Breast epithelium (tissue), 4 donors: ENCODE data around the gene PBX4. TPM values are rescaled to one million over a fixed set of nuclear protein-coding genes. Genes with fewer than 3 reads are reported as not detected.

Source experiments
- DNase-seq, 2 donors: peaks; one replicate each; pipeline ENCODE4 v3.0.0-alpha.2; 2019; ENCODE audit warnings: low spot score in 2 of 2
- H3K27ac ChIP-seq, 2 donors: fragments of 200-600 bp; sonication (generic) in 1 of 2; one replicate each; pipeline ENCODE4 v1.5.1; 2016 to 2019; ENCODE audit warnings: mild to moderate bottlenecking in 1 of 2
- H3K27me3 ChIP-seq, 2 donors: fragments of 200-600 bp; sonication (generic) in 1 of 2; one replicate each; pipeline versions ENCODE4 v1.5.1 to v1.6.0; 2017 to 2019; ENCODE audit warnings: control low read depth in 1 of 2, mild to moderate bottlenecking in 1 of 2
- H3K36me3 ChIP-seq: fragments of 200-600 bp; one replicate; pipeline ENCODE4 v1.5.1; 2019
- H3K4me1 ChIP-seq, 2 donors: fragments of 200-600 bp; sonication (generic); one replicate each; pipeline ENCODE4 v1.5.1; 2016 to 2019; ENCODE audit warnings: control low read depth in 1 of 2
- H3K4me3 ChIP-seq, 3 donors: fragments of 200-600 bp; sonication (generic); 1 replicate in 2 of 3; 2 replicates in 1 of 3; pipeline ENCODE4 v1.5.1; 2016 to 2019; ENCODE audit warnings: mild to moderate bottlenecking in 3 of 3, moderate library complexity in 2 of 3
- H3K9me3 ChIP-seq, 2 donors: fragments of 200-600 bp; sonication (generic) in 1 of 2; one replicate each; pipeline ENCODE4 v1.5.1; 2016 to 2019; ENCODE audit warnings: control low read depth in 1 of 2
- CTCF ChIP-seq, 3 donors: fragments of 450-650 bp; IDR thresholded peaks; one replicate each; pipeline ENCODE4 v1.5.1; 2016 to 2017; ENCODE audit warnings: antibody characterized with exemption in 3 of 3, mild to moderate bottlenecking in 3 of 3, moderate library complexity in 3 of 3
- POLR2A ChIP-seq: fragments of 450-650 bp; IDR thresholded peaks from one replicate; pipeline ENCODE4 v1.6.1; 2016; ENCODE audit warnings: antibody characterized with exemption, mild to moderate bottlenecking, moderate library complexity
- POLR2AphosphoS5 ChIP-seq, 3 donors: sonication (generic); formaldehyde crosslinking; IDR thresholded peaks; one replicate each; pipeline ENCODE4 v1.6.1; 2017; ENCODE audit warnings: antibody characterized with exemption in 3 of 3
- intact Hi-C: fragments of 100-400 bp; cut with DNase I; formaldehyde crosslinking; loops from one replicate; pipeline ENCODE4 v1.15.1; 2023; ENCODE audit warnings: low total_unique reads
- total RNA-seq, 3 donors: library from RNA; depleted of rRNA; stranded (reverse); fragments of >200 nt; gene quantifications; one replicate each; pipeline ENCODE4 v1.1.0, GENCODE V29; 2016

The PBX4 gene
- total RNA-seq, 3 donors from 2014 or later: 3.4 to 5.9 (median 5.6) TPM

GRCh38 chr19:19515642-19516519, 102.6 kb downstream of the PBX4 start, which contains the start of gene NDUFA13:
TSS of gene NDUFA13 (plus strand) at chr19:19516225. CDS start at chr19:19516239, 14 bp downstream.
- peak within 1 kb of the TSS; percentile 83 to 85 (median 85) for H3K4me3 ChIP-seq
- no peaks in the 10 kb centered on the region for H3K27me3 ChIP-seq
- intact Hi-C loops: no loop called here
- no peaks in the 10 kb centered on the region for H3K9me3 ChIP-seq
- DNase-seq: peak; percentile 92 to 95
- H3K36me3 ChIP-seq: no peaks in the 10 kb centered on the region
- H3K27ac ChIP-seq: peak within 1 kb of the TSS; percentile 92 to 93
- peak; percentile 78 for TF ChIP-seq POLR2A
- TF ChIP-seq POLR2AphosphoS5 (IDR thresholded peaks at IDR 0.05): peak; percentile 100
- peak in 2 of 3 donors; percentile 5 to 14 for TF ChIP-seq CTCF (IDR thresholded peaks at IDR 0.05)
- peaks cover 0 to 5% of the 10 kb centered on the region in 2 donors for H3K4me1 ChIP-seq

- peak within 1 kb of the TSS; percentile 92 to 93 for H3K27ac ChIP-seq
- H3K36me3 ChIP-seq: no peaks in the 10 kb centered on the region
- H3K27me3 ChIP-seq: no peaks in the 10 kb centered on the region
- DNase-seq: no peak
- H3K4me1 ChIP-seq: peaks cover 0 to 5% of the 10 kb centered on the region in 2 donors
- TF ChIP-seq CTCF (IDR thresholded peaks at IDR 0.05) (no peak), POLR2A (no peak), POLR2AphosphoS5 (IDR thresholded peaks at IDR 0.05) (no peak)
- H3K9me3 ChIP-seq: no peaks in the 10 kb centered on the region
- peak within 1 kb of the TSS; percentile 83 to 85 (median 85) for H3K4me3 ChIP-seq
- intact Hi-C loops: no loop called here
Measured at GRCh38 chr19:19514881-19515641, 103.4 kb downstream of the PBX4 start, which contains the start of gene TSSK6. TSS of gene TSSK6 (minus strand) at chr19:19515548. CDS start at chr19:19515427, 121 bp downstream.

GRCh38 chr19:19514215-19514657, 104.3 kb downstream of the PBX4 start:
- Histone ChIP-seq H3K9me3 (no peaks in the 10 kb centered on the region), H3K27me3 (no peaks in the 10 kb centered on the region), H3K4me1 (peaks cover 0 to 5% of the 10 kb centered on the region in 2 donors), H3K4me3 (peak overlapping the region; percentile 6 to 85 (median 23)), H3K27ac (no peak overlapping the region), H3K36me3 (no peaks in the 10 kb centered on the region)
- intact Hi-C loops: no loop called here
- no peak for TF ChIP-seq CTCF (IDR thresholded peaks at IDR 0.05)
- no peak for TF ChIP-seq POLR2A
- no peak for TF ChIP-seq POLR2AphosphoS5 (IDR thresholded peaks at IDR 0.05)
- no peak for DNase-seq

- no peaks in the 10 kb centered on the region for H3K27me3 ChIP-seq
- peaks cover 0 to 5% of the 10 kb centered on the region in 2 donors for H3K4me1 ChIP-seq
- no peaks in the 10 kb centered on the region for H3K36me3 ChIP-seq
- H3K4me3 ChIP-seq: peak overlapping the region; percentile 6 to 85 (median 23)
- intact Hi-C loops: no loop called here
- no peaks in the 10 kb centered on the region for H3K9me3 ChIP-seq
- no peak overlapping the region for H3K27ac ChIP-seq
- DNase-seq: no peak
- no peak for TF ChIP-seq CTCF (IDR thresholded peaks at IDR 0.05)
Measured at GRCh38 chr19:19513682-19514081, 104.8 kb downstream of the PBX4 start.

Other genes starting within 250 kb of the PBX4 start
- gene GATAD2A, start 213.0 kb downstream of the PBX4 start, total RNA-seq: 10 to 100 TPM; 29.1 to 38.7 (median 33.6) TPM
- gene TSSK6, start 103.1 kb downstream of the PBX4 start, total RNA-seq: 1 to 10 TPM in 2 of 3 donors, under 1 TPM in 1; 0.96 to 2.9 (median 2.3) TPM
- 100 to 1,000 TPM in 1 of 3 donors, 10 to 100 TPM in 2; 97.3 to 134 (median 99.2) TPM for gene NDUFA13, start 102.5 kb downstream of the PBX4 start, total RNA-seq
- 1 to 10 TPM in 2 of 3 donors, under 1 TPM in 1; 0.88 to 2.0 (median 1.3) TPM for gene YJEFN3, start 89.8 kb downstream of the PBX4 start, total RNA-seq
- gene CILP2, start 80.4 kb downstream of the PBX4 start, total RNA-seq: under 1 TPM; 0.15 to 0.66 (median 0.16) TPM
- 10 to 100 TPM in 2 of 3 donors, 1 to 10 TPM in 1; 3.2 to 17.1 (median 16.4) TPM for gene LPAR2, start 9.5 kb upstream of the PBX4 start, total RNA-seq
- gene GMIP, start 25.0 kb upstream of the PBX4 start, total RNA-seq: 10 to 100 TPM in 1 of 3 donors, 1 to 10 TPM in 2; 7.9 to 10.4 (median 8.5) TPM
- 100 to 1,000 TPM; 155 to 222 (median 189) TPM for gene ATP13A1, start 45.0 kb upstream of the PBX4 start, total RNA-seq
- gene ZNF101, start 50.2 kb upstream of the PBX4 start, total RNA-seq: 10 to 100 TPM in 2 of 3 donors, 1 to 10 TPM in 1; 4.8 to 32.8 (median 16.7) TPM
- gene ZNF14, start 114.4 kb upstream of the PBX4 start, total RNA-seq: 10 to 100 TPM in 2 of 3 donors, 1 to 10 TPM in 1; 7.0 to 22.7 (median 14.7) TPM
- gene ZNF506, start 203.1 kb upstream of the PBX4 start, total RNA-seq: 10 to 100 TPM; 35.2 to 57.8 (median 41.0) TPM
- gene ZNF253, start 247.2 kb upstream of the PBX4 start, total RNA-seq: 10 to 100 TPM in 2 of 3 donors, 1 to 10 TPM in 1; 6.4 to 25.6 (median 12.8) TPM